Stimulated activated CD8-positive, alpha-beta memory T cell treated with anti-CD3 and anti-CD28 coated beads, Interleukin-4, amount 100 ng/mL, for 1 hour (primary cell): Measurements from ENCODE around the gene MYL11.
A peak's percentile ranks its signal among the peaks of the same experiment; 100 is the strongest.
"Not testable (repeated sequence)": the region's sequence is repeated elsewhere in the genome, so short reads cannot be mapped to it uniquely, and the experiment has no call there.

ENCODE experiments used
- DNase-seq, 2 donors: peaks; one replicate each; pipeline ENCODE4 v3.0.0-alpha.2; 2020; ENCODE audit warnings: low read depth in 2 of 2, low spot score in 1 of 2

Gene MYL11

DNA sequence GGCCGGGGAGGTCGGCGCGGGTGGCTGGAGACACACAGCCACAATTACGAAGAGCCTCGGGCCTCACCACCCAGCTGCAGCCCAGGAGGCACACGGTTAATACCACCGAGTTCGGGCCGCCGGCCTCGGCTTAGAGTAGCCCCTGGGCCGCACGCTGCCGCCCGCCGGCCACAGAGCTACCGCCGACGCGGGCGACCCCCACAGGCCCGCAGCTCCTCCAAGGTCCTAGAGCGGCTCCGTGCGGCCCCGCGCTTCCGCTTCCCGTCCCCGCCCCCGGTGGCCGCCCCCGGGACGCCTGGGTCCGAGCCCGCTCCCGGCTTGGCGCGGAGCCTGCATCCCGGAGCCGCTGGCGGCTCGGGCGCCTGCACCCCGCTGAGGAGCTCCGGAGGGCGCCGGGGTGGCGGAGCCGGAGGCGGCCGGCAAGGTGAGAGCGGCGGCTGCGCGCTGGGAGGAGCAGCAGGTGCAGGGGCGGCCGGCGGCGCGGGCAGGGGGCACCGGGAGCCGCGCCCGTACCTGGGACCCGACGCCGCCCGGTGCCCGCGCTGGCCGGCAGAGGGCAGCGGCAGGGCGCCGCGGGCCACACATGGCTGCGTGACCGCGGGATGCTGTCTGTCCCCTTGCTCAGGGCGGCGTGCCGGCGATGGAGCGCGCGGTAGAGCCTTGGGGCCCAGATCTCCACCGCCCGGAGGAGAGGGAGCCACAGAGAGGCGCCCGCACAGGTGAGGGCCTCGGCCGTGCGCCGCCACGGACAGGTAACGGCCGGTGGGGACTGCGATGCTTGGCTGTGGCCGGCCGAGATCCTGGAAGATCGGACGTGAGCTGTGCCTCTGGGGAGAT, 20.8 kb downstream of the MYL11 start, which contains the start of gene ZNF48:
Gene ZNF48 (plus strand): TSS at position 266 of the 837 bp plus-strand sequence. CDS start 375 bp downstream, at position 641.
- no peak for DNase-seq

DNA sequence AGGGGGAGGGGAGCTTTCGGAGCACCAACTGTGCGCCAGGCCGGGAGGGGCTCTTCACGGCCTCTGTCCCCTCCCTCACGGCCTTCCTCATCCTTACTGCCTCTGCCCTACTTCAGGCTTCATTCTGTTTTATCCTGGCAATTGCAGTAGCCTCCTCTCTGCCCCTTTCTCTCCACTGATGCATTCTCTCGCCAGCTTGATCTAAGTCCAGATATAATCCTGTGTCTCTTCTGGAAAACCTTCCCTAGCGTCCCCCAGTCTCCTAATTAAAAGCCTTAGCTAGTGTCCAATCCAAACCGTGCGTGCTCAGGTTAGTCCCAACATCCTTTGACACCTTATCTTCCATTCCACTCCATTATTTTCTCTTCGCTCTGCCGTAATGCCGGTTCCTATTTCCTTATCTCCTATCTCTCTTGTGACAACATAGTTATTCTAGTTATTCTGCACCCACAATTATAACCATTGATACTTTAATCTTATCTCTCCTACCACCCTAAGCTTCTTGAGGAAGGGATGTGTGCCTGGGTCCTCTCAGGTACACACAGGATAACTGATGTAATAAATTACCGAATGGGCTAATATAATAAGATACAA, 21.5 kb downstream of the MYL11 start:
- DNase-seq: no peak

DNA sequence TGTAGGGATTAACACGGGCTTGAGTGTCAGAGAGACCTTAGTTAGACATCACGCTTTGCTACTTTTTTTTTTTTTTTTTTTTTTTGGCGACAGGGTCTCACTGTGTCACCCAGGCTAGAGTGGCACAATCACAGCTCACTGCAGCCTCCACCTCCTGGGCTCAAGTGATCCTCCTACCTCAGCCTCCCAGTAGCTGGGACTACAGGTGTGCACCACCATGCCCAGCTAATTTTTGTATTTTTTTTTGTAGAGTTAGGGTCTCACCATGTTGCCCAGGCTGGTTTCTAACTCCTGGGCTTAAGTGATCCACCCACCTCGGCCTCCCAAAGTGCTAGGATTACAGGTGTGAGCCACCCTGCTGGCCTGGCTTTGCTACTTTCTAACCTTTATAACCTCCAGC, 22.0 kb downstream of the MYL11 start:
- DNase-seq: not testable (repeated sequence)

DNA sequence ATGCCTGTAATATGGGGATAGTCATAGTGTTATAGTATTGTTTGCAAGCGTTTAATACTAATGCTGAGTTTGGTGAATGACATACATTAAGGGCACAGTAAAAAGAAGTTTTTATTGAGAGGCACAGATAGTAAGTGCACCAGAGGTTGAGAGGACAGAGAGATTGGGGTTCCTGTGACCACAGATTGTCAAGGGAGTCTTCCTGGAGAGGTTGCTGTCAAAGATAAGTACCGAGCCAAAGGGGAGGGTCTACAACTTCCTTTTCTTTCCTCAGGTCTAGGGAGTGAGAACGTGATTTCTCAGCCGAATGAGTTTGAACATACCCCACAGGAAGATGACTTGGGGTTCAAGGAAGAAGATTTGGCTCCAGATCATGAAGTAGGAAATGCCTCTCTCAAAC, 22.5 kb downstream of the MYL11 start:
- no peak for DNase-seq

DNA sequence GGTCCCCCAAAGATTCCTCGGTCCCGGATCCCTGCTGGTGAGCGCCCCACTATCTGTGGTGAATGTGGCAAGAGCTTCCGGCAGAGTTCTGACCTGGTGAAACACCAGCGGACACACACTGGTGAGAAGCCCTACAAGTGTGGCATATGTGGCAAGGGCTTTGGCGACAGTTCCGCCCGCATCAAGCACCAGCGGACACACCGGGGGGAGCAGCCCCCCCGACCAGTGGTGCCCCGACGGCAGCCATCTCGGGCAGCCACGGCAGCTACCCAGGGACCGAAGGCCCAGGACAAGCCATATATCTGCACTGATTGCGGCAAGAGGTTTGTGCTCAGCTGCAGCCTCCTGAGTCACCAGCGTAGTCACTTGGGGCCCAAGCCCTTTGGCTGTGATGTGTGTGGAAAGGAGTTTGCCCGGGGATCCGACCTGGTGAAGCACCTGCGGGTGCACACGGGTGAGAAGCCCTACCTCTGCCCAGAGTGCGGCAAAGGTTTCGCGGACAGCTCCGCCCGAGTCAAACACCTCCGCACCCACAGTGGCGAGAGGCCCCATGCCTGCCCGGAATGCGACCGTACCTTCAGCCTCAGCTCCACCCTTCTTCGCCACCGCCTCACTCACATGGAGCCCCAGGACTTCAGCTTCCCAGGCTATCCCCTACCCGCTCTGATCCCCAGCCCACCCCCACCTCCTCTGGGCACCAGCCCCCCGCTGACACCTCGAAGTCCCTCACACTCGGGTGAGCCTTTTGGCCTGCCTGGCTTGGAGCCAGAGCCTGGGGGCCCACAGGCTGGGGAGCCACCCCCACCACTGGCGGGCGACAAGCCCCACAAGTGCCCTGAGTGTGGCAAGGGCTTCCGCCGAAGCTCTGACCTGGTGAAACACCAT, 23.4 kb downstream of the MYL11 start:
- DNase-seq: no peak

DNA sequence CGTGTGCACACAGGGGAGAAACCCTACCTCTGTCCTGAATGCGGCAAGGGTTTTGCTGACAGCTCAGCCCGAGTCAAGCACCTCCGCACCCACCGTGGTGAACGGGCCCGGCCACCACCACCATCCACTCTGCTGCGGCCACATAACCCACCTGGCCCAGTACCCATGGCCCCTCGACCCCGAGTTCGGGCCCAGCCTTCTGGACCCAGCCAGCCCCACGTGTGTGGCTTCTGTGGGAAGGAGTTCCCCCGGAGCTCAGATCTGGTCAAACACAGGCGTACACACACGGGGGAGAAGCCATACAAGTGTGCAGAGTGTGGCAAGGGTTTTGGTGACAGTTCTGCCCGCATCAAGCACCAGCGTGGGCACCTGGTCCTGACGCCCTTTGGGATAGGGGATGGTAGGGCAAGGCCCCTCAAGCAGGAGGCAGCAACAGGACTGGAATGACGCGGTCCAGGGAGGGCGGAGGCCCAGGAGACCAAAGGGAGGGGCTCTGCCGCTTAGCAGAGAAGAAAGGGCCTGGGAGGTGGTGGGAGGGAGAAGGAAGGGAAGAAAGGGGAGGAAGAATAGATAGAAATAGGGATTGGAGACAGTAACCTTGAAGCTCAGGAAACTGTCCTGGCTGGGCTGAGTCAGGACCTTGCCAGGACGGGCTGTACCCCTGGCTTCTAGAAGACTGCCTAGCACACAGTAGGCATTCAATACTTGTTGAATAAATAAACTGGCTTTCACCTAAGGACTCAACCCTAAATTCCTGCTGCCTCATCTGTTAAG, 24.2 kb downstream of the MYL11 start:
- DNase-seq: no peak

DNA sequence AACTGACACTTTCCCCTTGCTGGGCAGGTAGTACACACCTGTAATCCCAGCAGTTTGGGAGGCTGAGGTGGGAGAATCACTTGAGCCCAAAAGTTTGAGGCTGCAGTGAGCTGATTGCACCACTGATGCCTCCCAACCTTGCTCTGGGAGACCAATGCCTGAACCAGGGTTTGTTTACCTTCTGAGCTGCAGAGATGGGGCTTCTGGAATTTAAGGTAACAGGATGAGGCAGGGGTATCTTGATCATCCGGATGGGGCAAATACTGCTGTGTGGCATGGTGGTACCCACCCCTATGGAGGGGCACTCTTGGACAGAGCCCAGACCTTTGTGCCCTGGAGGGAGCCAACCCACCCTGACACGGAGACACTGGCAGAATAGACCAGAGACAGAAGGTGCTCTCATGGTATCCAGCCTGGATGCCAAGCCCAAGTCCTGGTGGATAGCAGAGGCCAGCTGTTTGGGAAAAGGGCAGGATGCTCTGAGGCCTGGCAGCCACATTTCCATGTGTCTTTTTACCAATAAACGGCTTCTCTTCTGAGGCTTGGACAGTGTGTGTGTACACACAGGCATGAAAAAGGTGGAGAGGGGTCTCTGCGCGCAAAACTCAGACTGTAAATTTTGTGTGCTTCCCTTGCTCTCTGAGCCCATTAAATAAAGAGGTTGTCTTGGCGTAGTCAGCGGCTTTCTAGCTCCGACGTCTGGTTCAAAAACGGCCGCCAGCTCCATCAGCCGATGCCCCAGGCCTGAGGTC, 25.0 kb downstream of the MYL11 start:
- DNase-seq: no peak

DNA sequence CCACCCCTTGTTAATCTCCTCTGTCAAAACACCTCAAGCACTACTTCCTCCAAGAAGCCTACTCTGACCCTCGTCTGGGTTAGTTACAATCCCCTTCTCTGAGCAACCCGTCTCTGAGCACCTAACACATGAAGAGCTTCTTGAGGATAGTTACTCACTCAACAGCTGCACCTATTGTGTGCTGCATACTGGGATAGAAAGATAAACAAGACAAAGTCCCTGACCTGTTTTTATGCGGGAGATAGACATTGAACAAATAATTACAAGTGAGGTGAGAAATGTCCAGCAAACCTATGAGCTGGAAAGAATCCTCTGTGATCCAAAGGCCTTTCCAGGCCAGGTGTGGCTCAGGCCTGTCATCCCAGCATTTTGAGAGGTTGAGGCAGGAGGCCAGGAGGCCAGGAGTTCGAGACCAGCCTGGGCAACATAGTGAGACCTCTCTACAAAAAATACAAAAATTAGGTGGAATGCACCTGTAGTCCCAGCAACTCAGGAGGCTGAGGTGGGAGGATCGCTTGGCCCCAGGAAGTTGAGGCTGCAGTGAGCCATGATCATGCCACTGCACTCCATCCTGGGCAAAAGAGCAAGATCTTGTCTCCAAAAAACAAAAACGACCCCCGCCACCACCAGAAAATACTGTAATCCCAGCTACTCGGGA, 27.3 kb downstream of the MYL11 start:
- DNase-seq: no peak

DNA sequence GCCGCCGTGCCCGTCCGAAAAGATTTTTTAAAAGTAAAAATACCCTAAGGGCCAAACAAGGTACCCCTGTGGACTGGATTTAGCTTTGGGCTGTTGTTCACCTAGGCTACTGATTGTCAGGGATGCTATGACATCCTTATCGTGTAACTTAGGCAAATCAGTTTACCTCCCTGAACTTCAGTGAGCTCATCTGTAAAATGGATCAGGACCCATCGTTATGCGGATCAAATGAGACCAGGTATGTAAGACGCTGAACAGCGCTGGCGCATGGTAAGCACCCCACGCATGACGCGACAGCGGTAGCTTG, 32.1 kb downstream of the MYL11 start:
- no peak for DNase-seq

DNA sequence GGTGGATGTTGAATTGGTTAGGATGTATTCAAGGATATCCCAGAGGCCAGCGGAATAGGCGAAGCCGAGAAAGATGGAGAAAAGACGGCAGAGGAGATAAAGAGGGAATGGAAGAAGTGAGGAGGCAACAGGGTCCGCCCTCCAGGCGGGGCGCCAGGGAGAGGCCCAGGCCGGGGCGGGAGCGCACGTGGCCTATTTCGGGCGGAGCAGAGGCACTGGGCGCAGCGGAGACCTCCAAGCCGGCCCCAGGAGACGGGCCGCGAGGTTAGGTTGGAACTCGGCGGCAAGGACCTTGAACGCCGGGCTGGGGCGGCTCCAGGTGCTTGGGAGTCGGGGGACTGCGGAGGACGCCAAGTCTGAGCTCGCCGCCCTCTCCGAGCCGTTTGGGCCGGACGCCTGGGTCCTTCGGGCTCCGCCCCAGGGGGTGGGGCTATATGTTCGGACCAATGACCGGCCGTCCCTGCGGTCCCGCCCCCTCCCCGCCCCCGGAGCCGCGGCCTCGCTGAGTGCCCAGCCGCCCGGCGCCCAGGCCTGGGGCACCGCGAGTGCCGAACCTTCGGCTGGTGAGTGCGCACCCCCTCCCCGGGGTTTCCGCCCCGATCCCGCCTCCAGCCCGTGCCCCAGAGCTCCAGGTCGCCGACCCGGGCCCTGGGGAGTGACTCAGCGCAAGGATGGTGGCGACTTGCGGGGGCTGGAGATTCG, 32.7 kb downstream of the MYL11 start, which contains the start of gene ZNF771:
Gene ZNF771 (plus strand): TSS at position 505 of the 702 bp plus-strand sequence. CDS start 448 bp downstream, outside the sequence.
- peak; percentile 78 to 81 for DNase-seq

DNA sequence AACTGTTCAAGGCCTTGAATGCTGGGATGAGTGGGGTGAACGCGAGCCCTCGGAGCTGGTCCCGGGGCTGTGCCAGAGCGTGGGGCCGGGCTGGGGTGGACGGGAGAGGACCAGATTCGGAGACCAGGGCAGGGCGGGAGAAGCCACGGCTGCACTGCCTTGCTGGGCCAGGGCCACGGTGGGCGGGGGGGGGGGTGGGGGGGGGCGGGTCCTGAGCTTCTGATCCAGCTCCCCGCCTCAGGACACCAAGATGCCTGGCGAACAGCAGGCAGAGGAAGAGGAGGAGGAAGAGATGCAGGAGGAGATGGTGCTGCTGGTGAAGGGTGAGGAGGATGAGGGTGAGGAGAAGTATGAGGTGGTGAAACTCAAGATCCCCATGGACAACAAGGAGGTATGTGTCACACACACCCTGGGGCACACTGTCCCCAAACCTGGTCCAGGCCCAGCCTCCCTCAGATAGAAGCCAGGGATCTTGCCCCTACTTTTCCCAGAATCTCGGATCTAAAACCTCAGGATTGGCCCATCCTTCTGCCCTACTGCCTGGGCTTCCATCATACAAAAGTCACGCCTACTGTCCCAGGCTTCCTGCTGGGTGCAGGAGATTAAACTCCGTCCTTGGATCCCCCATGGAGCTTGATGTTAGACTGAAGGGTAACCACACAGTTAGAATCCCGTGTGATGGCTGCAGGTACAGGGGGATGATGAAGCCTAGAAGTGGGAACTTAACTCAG, 33.4 kb downstream of the MYL11 start:
- no peak for DNase-seq

DNA sequence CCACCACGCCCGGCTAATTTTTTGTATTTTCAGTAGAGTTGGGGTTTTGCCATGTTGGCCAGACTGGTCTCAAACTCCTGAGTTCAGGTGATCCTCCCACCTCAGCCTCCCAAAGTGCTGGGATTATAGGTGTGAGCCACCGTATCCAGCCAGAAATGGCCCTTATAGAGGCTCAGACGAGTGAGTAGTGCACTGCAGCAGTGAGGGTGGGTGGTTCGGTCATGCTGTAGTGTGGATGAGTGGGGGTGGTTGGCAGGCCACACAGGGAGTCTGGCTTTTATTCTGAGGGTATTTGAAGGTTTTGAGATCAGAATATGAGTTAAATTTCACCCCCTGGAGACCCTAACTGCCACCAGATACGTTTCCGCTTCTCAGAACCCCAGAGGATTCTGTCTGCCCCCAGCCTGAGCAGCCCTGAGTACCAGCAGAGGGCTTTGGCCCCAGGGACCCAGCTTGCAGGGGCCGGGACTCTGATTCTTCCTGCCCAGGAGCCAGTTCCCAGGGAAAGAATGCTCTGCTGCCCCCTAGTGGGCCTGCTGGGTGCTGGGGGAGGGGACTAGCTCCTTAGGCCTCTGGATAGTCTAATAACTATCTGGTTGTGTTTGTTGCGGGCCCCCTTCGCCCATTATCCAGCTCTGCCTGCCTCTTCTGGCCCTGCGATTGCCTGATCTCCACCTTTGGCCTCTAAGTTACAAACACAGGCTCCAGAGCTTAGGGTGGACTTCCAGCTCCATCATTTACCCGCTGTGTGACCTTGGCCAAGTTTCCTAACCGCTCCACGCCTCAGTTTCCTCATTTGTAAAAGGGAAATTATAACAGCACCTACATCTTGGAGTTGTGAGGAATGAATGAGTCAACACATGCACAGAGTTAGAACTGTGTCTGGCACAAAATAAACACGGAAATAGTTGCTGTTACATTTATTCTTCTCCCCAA, 34.8 kb downstream of the MYL11 start:
- DNase-seq: peak; percentile 85 to 90

DNA sequence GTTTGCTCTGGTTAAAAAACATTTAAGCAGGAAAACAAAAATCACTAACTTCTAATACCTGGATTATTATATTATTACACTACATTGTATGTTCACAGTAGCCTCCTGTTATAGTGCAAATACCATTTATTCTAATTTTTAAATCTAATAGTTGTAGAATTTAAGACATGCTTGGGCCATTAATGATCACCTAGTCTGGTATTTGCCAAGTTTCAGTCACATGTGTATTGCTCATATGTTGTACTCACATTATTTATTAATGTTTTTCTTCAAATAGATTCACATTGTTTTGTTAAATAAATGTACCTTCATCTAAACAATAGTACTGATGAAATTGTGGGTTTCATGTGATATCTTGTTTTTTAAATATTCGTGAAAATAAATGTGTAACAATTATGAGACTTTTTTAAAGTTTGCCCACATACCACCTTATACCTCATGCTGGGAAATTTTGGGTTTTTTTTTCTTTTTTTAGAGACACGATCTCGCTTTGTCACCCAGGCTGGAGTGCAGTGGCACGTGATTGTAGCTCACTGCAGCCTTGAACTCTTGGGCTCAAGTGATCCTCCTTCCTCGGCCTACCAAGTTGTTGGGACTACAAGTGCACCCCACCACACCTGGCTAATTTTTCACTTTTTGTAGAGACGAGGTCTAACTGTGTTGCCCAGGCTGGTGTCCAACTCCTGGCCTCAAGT, 38.7 kb downstream of the MYL11 start:
- DNase-seq: no peak

DNA sequence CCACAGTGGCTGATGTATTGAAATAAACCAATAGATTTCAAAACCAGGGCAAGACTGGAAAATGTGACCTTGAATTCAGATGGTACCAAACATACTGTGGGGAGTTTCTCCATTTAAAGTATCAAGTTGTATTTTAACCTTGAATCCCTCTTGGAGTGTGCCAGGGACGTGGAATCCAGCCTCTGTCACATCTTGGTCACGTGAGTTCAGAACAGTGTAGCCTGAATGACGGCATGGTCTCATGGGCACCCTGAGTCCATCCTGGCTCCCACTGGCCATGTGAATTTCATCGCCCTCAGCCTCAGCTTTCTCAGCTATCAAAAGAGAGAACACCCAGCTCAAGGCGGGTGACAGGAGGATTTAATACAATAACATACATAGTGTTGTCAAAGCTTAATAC, 39.6 kb downstream of the MYL11 start:
- no peak for DNase-seq

DNA sequence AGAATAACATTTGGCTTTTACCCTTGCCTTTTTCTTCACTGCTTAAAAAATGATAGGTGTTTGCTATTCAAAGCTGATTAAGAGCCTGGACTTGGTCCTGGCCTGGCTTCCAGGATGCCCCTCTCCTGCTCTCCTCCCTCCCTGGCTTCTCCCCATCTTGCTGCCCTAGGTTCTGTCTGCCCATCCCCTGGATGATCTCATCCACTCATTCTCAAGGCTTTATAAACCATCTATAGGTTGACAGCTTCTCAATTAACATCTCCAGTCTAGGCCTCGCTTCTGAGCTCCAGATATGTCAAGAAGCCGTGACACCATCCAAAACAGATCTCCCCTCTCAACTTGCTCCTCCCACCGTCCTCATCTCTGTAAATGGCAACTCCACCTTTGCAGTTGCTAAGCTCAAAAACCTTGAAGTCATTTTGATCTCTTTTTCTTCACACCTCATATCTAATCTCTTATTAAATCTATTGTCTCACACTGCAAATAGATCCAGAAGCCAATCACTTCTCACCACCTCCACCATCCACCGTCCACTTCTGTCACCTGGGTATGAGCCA, 41.5 kb downstream of the MYL11 start:
- DNase-seq: no peak
